GM11168 (cell line): Measurements from ENCODE around the gene TSG101.

Experiments
- in situ Hi-C: fragments of 300-500 bp; cut with MboI; formaldehyde crosslinking; loops from one replicate; pipeline ENCODE4 v1.12.0; 2022; ENCODE audit warnings: low sequenced_read_pairs; ENCODE audit not compliant: unreplicated experiment

The TSG101 gene

GRCh38 chr11:18526521-18527296 is at the start of gene TSG101:
Gene TSG101, minus strand, starts transcription at chr11:18526942. Its CDS starts 126 bp downstream, at chr11:18526816.
- in situ Hi-C loops: loop anchor here (25.0 kb wide), 1 partner anchor 236 kb away; no protein-coding TSS in a partner anchor

GRCh38 chr11:18575361-18575760 is 48.6 kb upstream of the TSG101 start:
- in situ Hi-C loops: no loop called here

GRCh38 chr11:18567081-18567480 is 40.3 kb upstream of the TSG101 start:
- in situ Hi-C loops: no loop called here

GRCh38 chr11:18566406-18566805 is 39.7 kb upstream of the TSG101 start:
- in situ Hi-C loops: no loop called here

- in situ Hi-C loops: no loop called here
These were observed 37.4 kb upstream of the TSG101 start for GRCh38 chr11:18564149-18564548.

- in situ Hi-C loops: no loop called here
These were observed 36.5 kb upstream of the TSG101 start for GRCh38 chr11:18563090-18563730.

GRCh38 chr11:18548001-18548400 is 21.3 kb upstream of the TSG101 start:
- in situ Hi-C loops: loop anchor here (25.0 kb wide), 1 partner anchor 214 kb away; no protein-coding TSS in a partner anchor

GRCh38 chr11:18540207-18541009 is 13.7 kb upstream of the TSG101 start:
- in situ Hi-C loops: loop anchor here (25.0 kb wide), 1 partner anchor 222 kb away; no protein-coding TSS in a partner anchor

- in situ Hi-C loops: loop anchor here (10.0 to 25.0 kb wide), 2 partner anchors 99 to 226 kb away; partner anchors contain the start of gene SPTY2D1
These were observed 9.5 kb upstream of the TSG101 start for GRCh38 chr11:18536209-18536608.

GRCh38 chr11:18534245-18534644 is 7.5 kb upstream of the TSG101 start:
- in situ Hi-C loops: loop anchor here (10.0 to 25.0 kb wide), 2 partner anchors 101 to 228 kb away; partner anchors contain the start of gene SPTY2D1

GRCh38 chr11:18533365-18533764 is 6.6 kb upstream of the TSG101 start:
- in situ Hi-C loops: loop anchor here (10.0 to 25.0 kb wide), 2 partner anchors 101 to 229 kb away; partner anchors contain the start of gene SPTY2D1

- in situ Hi-C loops: loop anchor here (25.0 kb wide), 1 partner anchor 235 kb away; no protein-coding TSS in a partner anchor
These were observed 770 bp upstream of the TSG101 start for GRCh38 chr11:18527512-18527911.

GRCh38 chr11:18526130-18526520 is 617 bp downstream of the TSG101 start:
- in situ Hi-C loops: loop anchor here (25.0 kb wide), 1 partner anchor 236 kb away; no protein-coding TSS in a partner anchor

- in situ Hi-C loops: no loop called here
These were observed 2.5 kb downstream of the TSG101 start for GRCh38 chr11:18524248-18524647.

GRCh38 chr11:18523084-18523483 is 3.7 kb downstream of the TSG101 start:
- in situ Hi-C loops: no loop called here

GRCh38 chr11:18522388-18522787 is 4.4 kb downstream of the TSG101 start:
- in situ Hi-C loops: no loop called here

GRCh38 chr11:18521122-18521521 is 5.6 kb downstream of the TSG101 start:
- in situ Hi-C loops: no loop called here

GRCh38 chr11:18502352-18502751 is 24.4 kb downstream of the TSG101 start:
- in situ Hi-C loops: no loop called here

- in situ Hi-C loops: no loop called here
These were observed 25.1 kb downstream of the TSG101 start for GRCh38 chr11:18501629-18502028.

- in situ Hi-C loops: no loop called here
These were observed 28.7 kb downstream of the TSG101 start for GRCh38 chr11:18498039-18498438.
